H9 (cell line): ENCODE data around the gene CYP19A1. TPM values are rescaled to one million over a fixed set of nuclear protein-coding genes. Genes with fewer than 3 reads are reported as not detected.
A peak's percentile ranks its signal among the peaks of the same experiment; 100 is the strongest.

ENCODE experiments used
- DNase-seq: peaks from one replicate; pipeline ENCODE4 v3.0.0-alpha.2; 2017
- H2AFZ ChIP-seq: one replicate; pipeline ENCODE4 v1.6.1; 2013; ENCODE audit warnings: mild to moderate bottlenecking, low read length, control low read depth, moderate library complexity
- H2AK5ac ChIP-seq: 2 replicates; pipeline ENCODE4 v1.6.1; 2013; ENCODE audit warnings: low read length, control low read depth, mixed read lengths; ENCODE audit not compliant: insufficient read length
- H2BK120ac ChIP-seq: one replicate; pipeline ENCODE4 v1.6.1; 2013; ENCODE audit warnings: low read depth, mild to moderate bottlenecking, low read length, control low read depth, inconsistent platforms; ENCODE audit not compliant: poor library complexity, severe bottlenecking
- H2BK12ac ChIP-seq: 2 replicates; pipeline ENCODE4 v1.6.1; 2013; ENCODE audit warnings: low read length, control low read depth, mixed read lengths, low read depth; ENCODE audit not compliant: insufficient read length
- H2BK15ac ChIP-seq: 2 replicates; pipeline ENCODE4 v1.6.1; 2013; ENCODE audit warnings: low read depth, low read length, control low read depth
- H2BK20ac ChIP-seq: one replicate; pipeline ENCODE4 v1.6.1; 2013; ENCODE audit warnings: low read depth, mild to moderate bottlenecking, low read length, control low read depth, inconsistent platforms; ENCODE audit not compliant: poor library complexity, severe bottlenecking
- H2BK5ac ChIP-seq: 2 replicates; pipeline ENCODE4 v1.6.1; 2013; ENCODE audit warnings: low read length, control low read depth, mixed read lengths; ENCODE audit not compliant: insufficient read length
- H3K14ac ChIP-seq: 2 replicates; pipeline ENCODE4 v1.6.1; 2013; ENCODE audit warnings: low read length, control low read depth; ENCODE audit not compliant: insufficient read depth
- H3K18ac ChIP-seq: 2 replicates; pipeline ENCODE4 v1.6.1; 2013; ENCODE audit warnings: low read depth, mild to moderate bottlenecking, mixed read lengths, low read length, control low read depth; ENCODE audit not compliant: insufficient read length
- H3K23ac ChIP-seq: 2 replicates; pipeline ENCODE4 v1.6.1; 2013; ENCODE audit warnings: low read length, control low read depth, mixed read lengths, low read depth; ENCODE audit not compliant: insufficient read length
- H3K23me2 ChIP-seq: 2 replicates; pipeline ENCODE4 v1.6.1; 2013; ENCODE audit warnings: low read depth, mild to moderate bottlenecking, mixed read lengths, low read length, control low read depth; ENCODE audit not compliant: insufficient read length, poor library complexity, severe bottlenecking
- H3K27ac ChIP-seq: 2 replicates; pipeline ENCODE4 v1.5.1; 2013; ENCODE audit warnings: low read length, control low read depth, mixed read lengths, low read depth; ENCODE audit not compliant: insufficient read length
- H3K27me3 ChIP-seq: 2 replicates; pipeline ENCODE4 v1.6.1; 2013; ENCODE audit warnings: low read length, control low read depth, inconsistent platforms; ENCODE audit not compliant: insufficient read depth
- H3K4ac ChIP-seq: 2 replicates; pipeline ENCODE4 v1.6.1; 2013; ENCODE audit warnings: low read depth, mild to moderate bottlenecking, control low read depth, inconsistent platforms, low read length, moderate library complexity
- H3K4me1 ChIP-seq: 2 replicates; pipeline ENCODE4 v1.6.1; 2013; ENCODE audit warnings: low read length, control low read depth, inconsistent platforms; ENCODE audit not compliant: insufficient read depth
- H3K4me2 ChIP-seq: 2 replicates; pipeline ENCODE4 v1.6.1; 2013; ENCODE audit warnings: low read length, control low read depth, mixed read lengths; ENCODE audit not compliant: insufficient read length, insufficient read depth
- H3K56ac ChIP-seq: 2 replicates; pipeline ENCODE4 v1.6.1; 2013; ENCODE audit warnings: low read depth, mild to moderate bottlenecking, mixed read lengths, low read length, control low read depth; ENCODE audit not compliant: insufficient read length
- H3K79me1 ChIP-seq: 2 replicates; pipeline ENCODE4 v1.6.1; 2013; ENCODE audit warnings: low read depth, mild to moderate bottlenecking, moderate library complexity, low read length, control low read depth, inconsistent platforms; ENCODE audit not compliant: insufficient read depth, poor library complexity, severe bottlenecking
- H3K79me2 ChIP-seq: 2 replicates; pipeline ENCODE4 v1.6.1; 2013; ENCODE audit warnings: low read length, control low read depth, inconsistent platforms; ENCODE audit not compliant: insufficient read depth
- H3K9ac ChIP-seq: 2 replicates; pipeline ENCODE4 v1.6.1; 2013; ENCODE audit warnings: low read length, control low read depth, mixed read lengths; ENCODE audit not compliant: insufficient read length; ENCODE audit errors: extremely low read depth
- H3K9me3 ChIP-seq: one replicate; pipeline ENCODE4 v1.6.1; 2013; ENCODE audit warnings: low read depth, low read length, inconsistent platforms; ENCODE audit not compliant: control insufficient read depth
- H3T11ph ChIP-seq: one replicate; pipeline ENCODE4 v1.6.1; 2013; ENCODE audit warnings: mild to moderate bottlenecking, low read length, control low read depth, inconsistent platforms
- H4K20me1 ChIP-seq: one replicate; pipeline ENCODE4 v1.6.1; 2013; ENCODE audit not compliant: control insufficient read depth, insufficient read length, insufficient read depth
- H4K5ac ChIP-seq: 2 replicates; pipeline ENCODE4 v1.6.1; 2013; ENCODE audit warnings: low read depth, mild to moderate bottlenecking, mixed read lengths, low read length, control low read depth; ENCODE audit not compliant: insufficient read length
- H4K8ac ChIP-seq: replicated peaks from 2 replicates; pipeline ENCODE4 v1.6.1; 2013; ENCODE audit warnings: low read length, control low read depth, mixed read lengths, low read depth; ENCODE audit not compliant: insufficient read length
- H4K91ac ChIP-seq: 2 replicates; pipeline ENCODE4 v1.6.1; 2013; ENCODE audit warnings: low read depth, mild to moderate bottlenecking, moderate library complexity, mixed read lengths, low read length, control low read depth; ENCODE audit not compliant: insufficient read length
- H3K27ac Mint-ChIP-seq, 3 experiments: 2 replicates in 2 of 3; 3 replicates in 1 of 3; pipeline ENCODE4 v1.8.0; 2020 to 2021; ENCODE audit warnings: mixed read lengths in 3 of 3, mild to moderate bottlenecking in 1 of 3, moderate library complexity in 1 of 3
- H3K27me3 Mint-ChIP-seq: 2 replicates; pipeline ENCODE4 v1.8.0; 2021; ENCODE audit warnings: low read depth, mild to moderate bottlenecking, moderate library complexity, mixed read lengths
- H3K36me3 Mint-ChIP-seq, 3 experiments: 2 replicates in 2 of 3; 3 replicates in 1 of 3; pipeline ENCODE4 v1.8.0; 2020 to 2021; ENCODE audit warnings: low read depth in 3 of 3, mixed read lengths in 3 of 3; ENCODE audit not compliant: insufficient read depth in 1 of 3
- H3K4me1 Mint-ChIP-seq, 2 experiments: 2 replicates each; pipeline ENCODE4 v1.8.0; 2020; ENCODE audit warnings: mixed read lengths in 2 of 2
- H3K4me3 Mint-ChIP-seq, 2 experiments: 2 replicates in 1 of 2; 3 replicates in 1 of 2; pipeline ENCODE4 v1.8.0; 2020 to 2021; ENCODE audit warnings: mild to moderate bottlenecking in 2 of 2, mixed read lengths in 2 of 2, moderate library complexity in 1 of 2
- H3K9me3 Mint-ChIP-seq, 2 experiments: 2 replicates in 1 of 2; 3 replicates in 1 of 2; pipeline ENCODE4 v1.8.0; 2020; ENCODE audit warnings: mild to moderate bottlenecking in 2 of 2, mixed read lengths in 2 of 2, moderate library complexity in 1 of 2
- whole genome bisulfite sequencing: extraction: QIAGEN DNeasy Blood & Tissue Kit; methylation state at CpG from one replicate; pipeline ENCODE4 v1.1.7; 2013; ENCODE audit warnings: missing lambda C conversion rate, low lambda C conversion rate, mixed read lengths; ENCODE audit not compliant: insufficient read length; ENCODE audit errors: extremely low coverage; 5-methylcytosine and 5-hydroxymethylcytosine counted together
- total RNA-seq: library from RNA; stranded (reverse); gene quantifications from 2 replicates; pipeline ENCODE4 v1.2.1, GENCODE V29; 2021
- TF ChIP-seq, protein P1 (sequence below): fragments of 200-600 bp; sonication (generic); conservative IDR thresholded peaks from 3 replicates; pipeline ENCODE4 v1.8.0; 2021; ENCODE audit warnings: antibody characterized with exemption, mild to moderate bottlenecking

Gene CYP19A1
- total RNA-seq, 1 experiment from 2014 or later, result not detected

DNA sequence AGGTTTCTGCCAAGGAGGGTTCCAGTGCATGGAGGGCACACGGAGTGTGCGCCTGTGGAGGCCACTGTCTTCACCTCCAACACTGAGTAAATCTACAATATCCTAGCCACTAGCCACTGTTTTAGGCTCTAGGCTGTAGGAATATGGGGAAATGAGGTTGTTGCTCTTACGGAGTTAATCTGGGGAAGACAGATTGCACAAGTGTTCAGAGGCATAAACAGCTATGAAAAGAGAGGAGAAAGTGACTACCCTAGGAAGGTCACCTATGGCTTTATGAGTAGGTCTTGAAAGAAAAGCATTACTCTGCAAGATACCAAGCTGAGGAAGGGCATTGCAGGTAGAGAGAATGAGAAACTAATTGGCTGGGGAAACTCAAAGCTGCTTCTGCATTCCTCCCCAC is 85.7 kb downstream of the CYP19A1 start:
- Histone ChIP-seq H2BK20ac (no peak overlapping the region), H2BK120ac (no peak overlapping the region), H3K18ac (no peak overlapping the region), H2AFZ (no peak overlapping the region), H3K27me3 (no peaks in the 10 kb centered on the region), H3K27ac (no peak overlapping the region), H3K4ac (no peak overlapping the region), H3K79me1 (no peaks in the 10 kb centered on the region), H2BK15ac (no peak overlapping the region), H3K9ac (no peak overlapping the region), H4K8ac (no peak overlapping the region), H3K4me1 (no peaks in the 10 kb centered on the region), H2AK5ac (no peak overlapping the region), H3K9me3 (no peaks in the 10 kb centered on the region), H3K23ac (no peak overlapping the region), H3T11ph (no peak overlapping the region), H3K79me2 (no peaks in the 10 kb centered on the region), H2BK12ac (no peak overlapping the region), H3K56ac (no peak overlapping the region), H3K4me2 (no peak overlapping the region), H4K5ac (no peak overlapping the region), H4K91ac (no peak overlapping the region), H4K20me1 (no peaks in the 10 kb centered on the region), H3K23me2 (no peaks in the 10 kb centered on the region), H3K14ac (no peak overlapping the region), H2BK5ac (no peak overlapping the region)
- no CpG with 5 or more reads among the region's 3 CpGs for WGBS
- peak overlapping the region in 1 of 3 experiments; percentile 45; a peak in 1 of 7 replicates for H3K27ac Mint-ChIP-seq
- peaks cover 3% of the 10 kb centered on the region; the same call in 1 of the 2 replicates for H3K27me3 Mint-ChIP-seq
- no peaks in the 10 kb centered on the region for H3K9me3 Mint-ChIP-seq
- H3K4me1 Mint-ChIP-seq, result no peaks in the 10 kb centered on the region
- no peak for DNase-seq
- no peak overlapping the region for H3K4me3 Mint-ChIP-seq
- H3K36me3 Mint-ChIP-seq, result no peaks in the 10 kb centered on the region; a peak in 1 of 7 replicates
- TF ChIP-seq, protein P1, sequence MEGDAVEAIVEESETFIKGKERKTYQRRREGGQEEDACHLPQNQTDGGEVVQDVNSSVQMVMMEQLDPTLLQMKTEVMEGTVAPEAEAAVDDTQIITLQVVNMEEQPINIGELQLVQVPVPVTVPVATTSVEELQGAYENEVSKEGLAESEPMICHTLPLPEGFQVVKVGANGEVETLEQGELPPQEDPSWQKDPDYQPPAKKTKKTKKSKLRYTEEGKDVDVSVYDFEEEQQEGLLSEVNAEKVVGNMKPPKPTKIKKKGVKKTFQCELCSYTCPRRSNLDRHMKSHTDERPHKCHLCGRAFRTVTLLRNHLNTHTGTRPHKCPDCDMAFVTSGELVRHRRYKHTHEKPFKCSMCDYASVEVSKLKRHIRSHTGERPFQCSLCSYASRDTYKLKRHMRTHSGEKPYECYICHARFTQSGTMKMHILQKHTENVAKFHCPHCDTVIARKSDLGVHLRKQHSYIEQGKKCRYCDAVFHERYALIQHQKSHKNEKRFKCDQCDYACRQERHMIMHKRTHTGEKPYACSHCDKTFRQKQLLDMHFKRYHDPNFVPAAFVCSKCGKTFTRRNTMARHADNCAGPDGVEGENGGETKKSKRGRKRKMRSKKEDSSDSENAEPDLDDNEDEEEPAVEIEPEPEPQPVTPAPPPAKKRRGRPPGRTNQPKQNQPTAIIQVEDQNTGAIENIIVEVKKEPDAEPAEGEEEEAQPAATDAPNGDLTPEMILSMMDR, result no peak
